GM23338 (cell line): ENCODE data around the gene ACKR1. TPM values are rescaled to one million over a fixed set of nuclear protein-coding genes. Genes with fewer than 3 reads are reported as not detected.

Source experiments
- ATAC-seq: fragments of 200-7000 bp; cut with Tn5 transposase; 3 replicates; pipeline ENCODE4 v1.9.1; 2020
- DNase-seq: peaks from one replicate; pipeline ENCODE4 v3.0.0-alpha.2; 2015; ENCODE audit warnings: low spot score
- H2AFZ ChIP-seq: fragments of 200-600 bp; sonication (generic); 2 replicates; pipeline ENCODE4 v1.8.0; 2016; ENCODE audit warnings: antibody characterized with exemption, mild to moderate bottlenecking, moderate library complexity
- H3F3A ChIP-seq: fragments of 200-600 bp; sonication (generic); replicated peaks from 2 replicates; pipeline ENCODE4 v1.8.0; 2017; ENCODE audit warnings: antibody characterized with exemption, mixed run types, low read depth
- H3K27ac ChIP-seq: fragments of 200-600 bp; sonication (generic); 2 replicates; pipeline ENCODE4 v1.6.1; 2016; ENCODE audit warnings: low read depth
- H3K27me3 ChIP-seq: fragments of 200-600 bp; sonication (generic); 2 replicates; pipeline ENCODE4 v1.8.0; 2016; ENCODE audit warnings: mild to moderate bottlenecking, mixed run types, moderate library complexity; ENCODE audit not compliant: insufficient read depth
- H3K36me3 ChIP-seq: fragments of 200-600 bp; sonication (generic); 2 replicates; pipeline ENCODE4 v1.8.0; 2016; ENCODE audit warnings: mild to moderate bottlenecking; ENCODE audit not compliant: insufficient read depth
- H3K4me1 ChIP-seq: fragments of 200-600 bp; sonication (generic); 2 replicates; pipeline ENCODE4 v1.8.0; 2016; ENCODE audit warnings: mild to moderate bottlenecking, moderate library complexity; ENCODE audit not compliant: insufficient read depth
- H3K4me2 ChIP-seq: fragments of 200-600 bp; sonication (generic); 2 replicates; pipeline ENCODE4 v1.7.1; 2017; ENCODE audit warnings: mixed run types
- H3K4me3 ChIP-seq: fragments of 200-600 bp; sonication (generic); 2 replicates; pipeline ENCODE4 v1.6.1; 2016; ENCODE audit warnings: mixed run types
- H3K79me2 ChIP-seq: fragments of 200-600 bp; sonication (generic); replicated peaks from 2 replicates; pipeline ENCODE4 v1.8.0; 2017; ENCODE audit warnings: mild to moderate bottlenecking; ENCODE audit not compliant: insufficient read depth
- H3K9me2 ChIP-seq: fragments of 200-600 bp; sonication (generic); 2 replicates; pipeline ENCODE4 v1.8.0; 2017; ENCODE audit not compliant: insufficient read depth
- H4K20me1 ChIP-seq: fragments of 200-600 bp; sonication (generic); replicated peaks from 2 replicates; pipeline ENCODE4 v1.8.0; 2017; ENCODE audit warnings: mild to moderate bottlenecking; ENCODE audit not compliant: insufficient read depth
- H3K27ac Mint-ChIP-seq: 2 replicates; pipeline ENCODE4 v1.8.0; 2020; ENCODE audit warnings: inconsistent platforms, mild to moderate bottlenecking, moderate library complexity, mixed read lengths
- H3K27me3 Mint-ChIP-seq: 3 replicates; pipeline ENCODE4 v1.8.0; 2022; ENCODE audit warnings: low read depth, mild to moderate bottlenecking, moderate library complexity, mixed read lengths, inconsistent platforms; ENCODE audit not compliant: insufficient read depth, poor library complexity
- H3K36me3 Mint-ChIP-seq: 3 replicates; pipeline ENCODE4 v1.8.0; 2021; ENCODE audit warnings: low read depth, mild to moderate bottlenecking, inconsistent platforms, moderate library complexity, mixed read lengths
- H3K4me1 Mint-ChIP-seq: 3 replicates; pipeline ENCODE4 v1.8.0; 2020; ENCODE audit warnings: mild to moderate bottlenecking, inconsistent platforms, mixed read lengths
- H3K4me3 Mint-ChIP-seq: 3 replicates; pipeline ENCODE4 v1.8.0; 2021; ENCODE audit warnings: moderate library complexity, mild to moderate bottlenecking, inconsistent platforms, mixed read lengths
- H3K9me3 Mint-ChIP-seq: 3 replicates; pipeline ENCODE4 v1.8.0; 2020; ENCODE audit warnings: moderate library complexity, mild to moderate bottlenecking, inconsistent platforms, mixed read lengths
- CREB1 ChIP-seq: fragments of 250-450 bp; sonication (Bioruptor Pico); IDR thresholded peaks from 2 replicates; pipeline ENCODE4 v1.5.0; 2020; ENCODE audit warnings: low read depth, mild to moderate bottlenecking, moderate library complexity
- CTCF ChIP-seq, 2 experiments: fragments of 200-600 bp in 1 of 2; sonication (generic) in 1 of 2; conservative IDR thresholded peaks; 2 replicates each; pipeline versions ENCODE4 v1.5.1 to v1.6.1; 2016 to 2017; ENCODE audit warnings: antibody characterized with exemption in 2 of 2, low read depth in 2 of 2, mild to moderate bottlenecking in 2 of 2, moderate library complexity in 1 of 2
- EZH2 ChIP-seq: fragments of 200-600 bp; sonication (generic); IDR thresholded peaks from one replicate; pipeline ENCODE4 v1.8.0; 2017; ENCODE audit warnings: antibody characterized with exemption, mild to moderate bottlenecking, low read depth; ENCODE audit not compliant: unreplicated experiment
- EZH2phosphoT487 ChIP-seq: fragments of 200-600 bp; sonication (generic); IDR thresholded peaks from one replicate; pipeline ENCODE4 v1.8.1; 2018; ENCODE audit warnings: antibody characterized with exemption; ENCODE audit not compliant: unreplicated experiment
- JUNB ChIP-seq: IDR thresholded peaks from one replicate; pipeline ENCODE4 v1.6.1; 2016; ENCODE audit warnings: antibody characterized with exemption; ENCODE audit not compliant: unreplicated experiment
- NANOG ChIP-seq: IDR thresholded peaks from 2 replicates; pipeline ENCODE4 v1.6.1; 2016; ENCODE audit warnings: antibody characterized with exemption, borderline replicate concordance
- POLR2AphosphoS5 ChIP-seq: IDR thresholded peaks from 2 replicates; pipeline ENCODE4 v1.6.1; 2016; ENCODE audit warnings: antibody characterized with exemption, low read depth
- REST ChIP-seq: IDR thresholded peaks from one replicate; pipeline ENCODE4 v1.6.1; 2018; ENCODE audit warnings: antibody characterized with exemption; ENCODE audit not compliant: unreplicated experiment
- STAT1 ChIP-seq: IDR thresholded peaks from one replicate; pipeline ENCODE4 v1.6.1; 2016; ENCODE audit warnings: antibody characterized with exemption; ENCODE audit not compliant: unreplicated experiment
- ZNF114 ChIP-seq: fragments of 250-450 bp; sonication (Bioruptor Pico); IDR thresholded peaks from 2 replicates; pipeline ENCODE4 v1.5.0; 2020; ENCODE audit warnings: mild to moderate bottlenecking, moderate library complexity
- ZNF331 ChIP-seq: fragments of 250-450 bp; sonication (Bioruptor Pico); IDR thresholded peaks from 2 replicates; pipeline ENCODE4 v1.5.0; 2020; ENCODE audit warnings: low read depth, mild to moderate bottlenecking, moderate library complexity
- polyA plus RNA-seq: library from polyadenylated mRNA; unstranded; fragments of >200 nt; fragmentation: Nextera tagmentation; extraction: Ambion mirVana; gene quantifications from 2 replicates; pipeline ENCODE4 v1.2.1, GENCODE V29; 2016
- total RNA-seq: library from RNA; depleted of rRNA; stranded (reverse); fragments of >200 nt; shearing (Covaris generic); gene quantifications from 2 replicates; pipeline ENCODE4 v1.2.3, GENCODE V29; 2014
- TF ChIP-seq, protein P1 (sequence below): fragments of 250-450 bp; sonication (Bioruptor Pico); IDR thresholded peaks from 2 replicates; pipeline ENCODE4 v1.5.0; 2020; ENCODE audit warnings: mild to moderate bottlenecking, moderate library complexity
- TF ChIP-seq, protein P2 (sequence below): IDR thresholded peaks from 2 replicates; pipeline ENCODE4 v1.6.1; 2016; ENCODE audit warnings: antibody characterized with exemption

The ACKR1 gene
- total and polyA plus RNA-seq, 2 experiments from 2014 or later: 0.29 TPM; not detected in 1

- Histone ChIP-seq H2AFZ (no peak overlapping the region), H3K27ac (no peak overlapping the region), H3K4me3 (no peak overlapping the region), H3K36me3 (no peaks in the 10 kb centered on the region; the same call in 1 of the 2 replicates), H3K79me2 (no peaks in the 10 kb centered on the region), H3K9me2 (no peaks in the 10 kb centered on the region; the same call in 1 of the 2 replicates), H3K4me1 (peaks cover 3% of the 10 kb centered on the region; the same call in 1 of the 2 replicates), H3F3A (no peaks in the 10 kb centered on the region), H3K27me3 (no peaks in the 10 kb centered on the region), H3K4me2 (no peak overlapping the region), H4K20me1 (no peaks in the 10 kb centered on the region)
- DNase-seq (no peak), ATAC-seq (no peak)
- H3K4me1 Mint-ChIP-seq: peaks cover 48% of the 10 kb centered on the region
- H3K27me3 Mint-ChIP-seq: peaks cover 6% of the 10 kb centered on the region
- H3K4me3 Mint-ChIP-seq: no peak overlapping the region
- H3K9me3 Mint-ChIP-seq: no peaks in the 10 kb centered on the region
- H3K36me3 Mint-ChIP-seq: no peaks in the 10 kb centered on the region; the same call in 2 of the 3 replicates
- no peak for TF ChIP-seq EZH2
- TF ChIP-seq ZNF114 (CRISPR knock-in tag): no peak
- no peak for TF ChIP-seq NANOG
- TF ChIP-seq JUNB: no peak
- TF ChIP-seq, protein P1, sequence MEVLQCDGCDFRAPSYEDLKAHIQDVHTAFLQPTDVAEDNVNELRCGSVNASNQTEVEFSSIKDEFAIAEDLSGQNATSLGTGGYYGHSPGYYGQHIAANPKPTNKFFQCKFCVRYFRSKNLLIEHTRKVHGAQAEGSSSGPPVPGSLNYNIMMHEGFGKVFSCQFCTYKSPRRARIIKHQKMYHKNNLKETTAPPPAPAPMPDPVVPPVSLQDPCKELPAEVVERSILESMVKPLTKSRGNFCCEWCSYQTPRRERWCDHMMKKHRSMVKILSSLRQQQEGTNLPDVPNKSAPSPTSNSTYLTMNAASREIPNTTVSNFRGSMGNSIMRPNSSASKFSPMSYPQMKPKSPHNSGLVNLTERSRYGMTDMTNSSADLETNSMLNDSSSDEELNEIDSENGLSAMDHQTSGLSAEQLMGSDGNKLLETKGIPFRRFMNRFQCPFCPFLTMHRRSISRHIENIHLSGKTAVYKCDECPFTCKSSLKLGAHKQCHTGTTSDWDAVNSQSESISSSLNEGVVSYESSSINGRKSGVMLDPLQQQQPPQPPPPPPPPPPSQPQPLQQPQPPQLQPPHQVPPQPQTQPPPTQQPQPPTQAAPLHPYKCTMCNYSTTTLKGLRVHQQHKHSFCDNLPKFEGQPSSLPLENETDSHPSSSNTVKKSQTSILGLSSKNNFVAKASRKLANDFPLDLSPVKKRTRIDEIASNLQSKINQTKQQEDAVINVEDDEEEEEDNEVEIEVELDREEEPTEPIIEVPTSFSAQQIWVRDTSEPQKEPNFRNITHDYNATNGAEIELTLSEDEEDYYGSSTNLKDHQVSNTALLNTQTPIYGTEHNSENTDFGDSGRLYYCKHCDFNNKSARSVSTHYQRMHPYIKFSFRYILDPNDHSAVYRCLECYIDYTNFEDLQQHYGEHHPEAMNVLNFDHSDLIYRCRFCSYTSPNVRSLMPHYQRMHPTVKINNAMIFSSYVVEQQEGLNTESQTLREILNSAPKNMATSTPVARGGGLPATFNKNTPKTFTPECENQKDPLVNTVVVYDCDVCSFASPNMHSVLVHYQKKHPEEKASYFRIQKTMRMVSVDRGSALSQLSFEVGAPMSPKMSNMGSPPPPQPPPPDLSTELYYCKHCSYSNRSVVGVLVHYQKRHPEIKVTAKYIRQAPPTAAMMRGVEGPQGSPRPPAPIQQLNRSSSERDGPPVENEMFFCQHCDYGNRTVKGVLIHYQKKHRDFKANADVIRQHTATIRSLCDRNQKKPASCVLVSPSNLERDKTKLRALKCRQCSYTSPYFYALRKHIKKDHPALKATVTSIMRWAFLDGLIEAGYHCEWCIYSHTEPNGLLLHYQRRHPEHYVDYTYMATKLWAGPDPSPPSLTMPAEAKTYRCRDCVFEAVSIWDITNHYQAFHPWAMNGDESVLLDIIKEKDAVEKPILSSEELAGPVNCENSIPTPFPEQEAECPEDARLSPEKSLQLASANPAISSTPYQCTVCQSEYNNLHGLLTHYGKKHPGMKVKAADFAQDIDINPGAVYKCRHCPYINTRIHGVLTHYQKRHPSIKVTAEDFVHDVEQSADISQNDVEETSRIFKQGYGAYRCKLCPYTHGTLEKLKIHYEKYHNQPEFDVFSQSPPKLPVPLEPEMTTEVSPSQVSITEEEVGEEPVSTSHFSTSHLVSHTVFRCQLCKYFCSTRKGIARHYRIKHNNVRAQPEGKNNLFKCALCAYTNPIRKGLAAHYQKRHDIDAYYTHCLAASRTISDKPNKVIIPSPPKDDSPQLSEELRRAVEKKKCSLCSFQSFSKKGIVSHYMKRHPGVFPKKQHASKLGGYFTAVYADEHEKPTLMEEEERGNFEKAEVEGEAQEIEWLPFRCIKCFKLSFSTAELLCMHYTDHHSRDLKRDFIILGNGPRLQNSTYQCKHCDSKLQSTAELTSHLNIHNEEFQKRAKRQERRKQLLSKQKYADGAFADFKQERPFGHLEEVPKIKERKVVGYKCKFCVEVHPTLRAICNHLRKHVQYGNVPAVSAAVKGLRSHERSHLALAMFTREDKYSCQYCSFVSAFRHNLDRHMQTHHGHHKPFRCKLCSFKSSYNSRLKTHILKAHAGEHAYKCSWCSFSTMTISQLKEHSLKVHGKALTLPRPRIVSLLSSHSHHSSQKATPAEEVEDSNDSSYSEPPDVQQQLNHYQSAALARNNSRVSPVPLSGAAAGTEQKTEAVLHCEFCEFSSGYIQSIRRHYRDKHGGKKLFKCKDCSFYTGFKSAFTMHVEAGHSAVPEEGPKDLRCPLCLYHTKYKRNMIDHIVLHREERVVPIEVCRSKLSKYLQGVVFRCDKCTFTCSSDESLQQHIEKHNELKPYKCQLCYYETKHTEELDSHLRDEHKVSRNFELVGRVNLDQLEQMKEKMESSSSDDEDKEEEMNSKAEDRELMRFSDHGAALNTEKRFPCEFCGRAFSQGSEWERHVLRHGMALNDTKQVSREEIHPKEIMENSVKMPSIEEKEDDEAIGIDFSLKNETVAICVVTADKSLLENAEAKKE (CRISPR knock-in tag): no peak
- no peak for TF ChIP-seq EZH2phosphoT487
- TF ChIP-seq, protein P2, sequence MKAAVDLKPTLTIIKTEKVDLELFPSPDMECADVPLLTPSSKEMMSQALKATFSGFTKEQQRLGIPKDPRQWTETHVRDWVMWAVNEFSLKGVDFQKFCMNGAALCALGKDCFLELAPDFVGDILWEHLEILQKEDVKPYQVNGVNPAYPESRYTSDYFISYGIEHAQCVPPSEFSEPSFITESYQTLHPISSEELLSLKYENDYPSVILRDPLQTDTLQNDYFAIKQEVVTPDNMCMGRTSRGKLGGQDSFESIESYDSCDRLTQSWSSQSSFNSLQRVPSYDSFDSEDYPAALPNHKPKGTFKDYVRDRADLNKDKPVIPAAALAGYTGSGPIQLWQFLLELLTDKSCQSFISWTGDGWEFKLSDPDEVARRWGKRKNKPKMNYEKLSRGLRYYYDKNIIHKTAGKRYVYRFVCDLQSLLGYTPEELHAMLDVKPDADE: no peak
- TF ChIP-seq CREB1: no peak
- TF ChIP-seq POLR2AphosphoS5: no peak
- TF ChIP-seq CTCF (conservative IDR thresholded peaks at IDR 0.05; ENCODE audit: low read depth in 2 of 2): no peak
- no peak for TF ChIP-seq STAT1
- no peak for TF ChIP-seq REST
- TF ChIP-seq ZNF331 (CRISPR knock-in tag): no peak
- H3K27ac Mint-ChIP-seq: no peak overlapping the region
These were observed 3.9 kb upstream of the ACKR1 start for GRCh38 chr1:159200769-159201168.
